NCI-H2196 (cell line): ENCODE data around the gene BTNL9.
"Not testable (repeated sequence)": the region's sequence is repeated elsewhere in the genome, so short reads cannot be mapped to it uniquely, and the experiment has no call there.

Experiments
- DNase-seq: peaks from one replicate; lab custom pipeline; 2025; ENCODE audit not compliant: unreplicated experiment; lab: John Stamatoyannopoulos, UW

BTNL9 gene

DNA sequence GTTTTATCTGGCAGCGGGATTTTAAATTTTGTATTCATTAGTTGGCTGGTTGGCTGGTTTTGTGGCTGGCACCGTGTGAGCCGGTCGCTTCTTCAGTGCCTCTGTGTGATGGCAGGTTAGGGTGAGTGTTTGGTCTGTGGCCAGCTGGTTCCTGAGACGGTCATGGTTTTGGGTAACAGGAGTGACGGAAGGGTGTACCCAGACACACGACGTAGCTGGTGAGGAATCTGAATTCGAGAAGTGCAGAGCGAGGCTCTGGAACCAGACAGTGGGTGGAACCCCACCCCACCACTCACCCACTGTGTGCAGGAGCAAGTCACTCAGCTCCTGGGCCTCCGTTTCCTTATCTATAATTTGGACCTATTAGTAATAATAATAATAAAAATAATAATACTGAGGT lies 2.7 kb downstream of the BTNL9 start:
- no peak for DNase-seq

DNA sequence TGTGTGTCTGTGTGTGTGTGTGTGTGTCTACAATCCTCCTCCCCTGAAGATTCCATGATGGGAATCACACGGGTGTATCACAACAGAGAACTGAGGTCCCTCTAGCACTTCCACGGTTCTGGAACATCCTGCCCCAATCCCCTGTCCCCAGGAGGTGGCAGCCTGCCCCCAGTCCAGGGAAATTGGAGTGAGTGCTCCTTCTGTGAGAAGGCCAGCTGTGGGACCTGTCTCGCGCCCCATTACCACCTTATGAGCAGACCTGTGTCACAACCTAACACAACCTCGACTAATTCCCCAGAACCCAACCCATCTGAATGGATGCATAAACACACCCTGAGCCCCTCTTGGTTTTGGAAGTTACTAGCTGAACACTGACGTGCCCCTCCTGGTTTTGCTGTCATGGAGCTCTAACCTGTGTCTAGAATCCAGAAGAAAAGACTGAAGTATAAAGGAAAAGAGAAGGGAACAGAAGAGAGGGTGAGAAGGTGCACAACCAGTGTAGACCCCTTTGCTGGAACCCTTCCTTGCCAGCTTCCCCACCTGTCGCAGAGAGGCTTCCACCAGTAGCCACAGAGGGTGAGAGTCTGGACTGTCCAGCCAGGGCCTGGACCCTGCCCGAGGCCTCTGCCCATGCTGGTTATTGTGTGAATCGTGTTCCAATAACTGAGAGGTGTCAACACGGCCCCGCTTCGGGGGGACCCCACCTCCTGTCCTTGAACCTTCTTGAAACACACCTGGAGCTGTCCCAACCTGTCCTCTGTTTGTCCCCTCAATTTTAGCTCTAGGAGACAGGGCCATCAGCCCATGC lies 3.4 kb downstream of the BTNL9 start:
- DNase-seq: no peak

DNA sequence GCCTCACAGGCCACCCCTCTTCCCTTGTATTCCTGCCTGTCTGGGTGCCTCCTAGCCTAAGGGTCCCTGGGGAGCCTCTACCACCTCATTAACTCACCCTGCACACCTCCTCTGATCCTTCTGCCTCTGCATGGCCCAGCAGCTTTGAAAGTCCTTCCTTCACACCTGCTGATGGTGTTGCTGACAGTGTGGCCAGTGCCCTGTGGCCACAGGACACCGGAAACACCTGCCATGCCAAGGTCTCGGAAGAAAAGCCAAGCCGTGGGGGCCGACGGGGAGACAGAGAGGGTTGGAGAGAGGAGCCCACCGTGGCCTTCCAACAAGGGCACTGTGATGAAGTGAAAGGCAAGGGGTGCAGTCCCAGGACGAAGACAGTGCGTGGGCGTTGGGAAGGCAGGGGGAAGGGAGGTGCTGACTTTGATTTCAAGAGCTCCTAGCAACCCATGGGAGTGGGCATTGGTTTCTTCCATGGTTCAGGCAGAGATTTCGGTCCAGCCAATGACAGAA lies 4.1 kb downstream of the BTNL9 start:
- DNase-seq: no peak

DNA sequence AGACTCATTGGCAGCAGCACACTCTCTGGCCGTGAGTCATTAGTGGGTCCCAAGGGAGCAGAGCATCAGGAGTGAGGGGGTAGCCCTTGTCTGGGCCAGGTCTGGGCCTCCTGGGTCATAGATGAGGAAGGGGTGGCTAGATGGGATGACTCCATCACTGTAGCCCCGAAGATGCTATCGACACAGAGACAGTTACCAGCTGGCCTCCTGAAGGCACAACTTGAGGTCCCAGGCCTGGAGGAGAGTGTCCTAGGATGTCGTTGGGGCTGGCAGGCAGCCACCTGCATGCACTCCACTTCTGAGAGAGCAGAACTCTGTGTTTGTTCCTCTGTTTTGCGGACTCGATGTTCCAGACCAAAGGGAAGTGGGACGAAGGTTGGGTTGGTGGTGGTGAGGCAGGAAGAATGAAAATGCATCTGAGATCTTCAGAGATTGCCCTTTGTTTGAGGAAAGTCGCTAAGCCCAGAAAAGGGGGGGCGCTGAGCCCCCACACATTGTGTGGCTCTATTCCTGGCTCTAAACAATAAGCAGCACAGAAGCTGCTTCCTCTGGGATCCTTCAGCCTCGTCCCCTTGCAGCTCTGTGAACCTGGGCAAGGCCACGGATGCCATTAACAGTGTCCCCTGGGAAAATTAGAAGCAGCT lies 4.7 kb downstream of the BTNL9 start:
- no peak for DNase-seq

DNA sequence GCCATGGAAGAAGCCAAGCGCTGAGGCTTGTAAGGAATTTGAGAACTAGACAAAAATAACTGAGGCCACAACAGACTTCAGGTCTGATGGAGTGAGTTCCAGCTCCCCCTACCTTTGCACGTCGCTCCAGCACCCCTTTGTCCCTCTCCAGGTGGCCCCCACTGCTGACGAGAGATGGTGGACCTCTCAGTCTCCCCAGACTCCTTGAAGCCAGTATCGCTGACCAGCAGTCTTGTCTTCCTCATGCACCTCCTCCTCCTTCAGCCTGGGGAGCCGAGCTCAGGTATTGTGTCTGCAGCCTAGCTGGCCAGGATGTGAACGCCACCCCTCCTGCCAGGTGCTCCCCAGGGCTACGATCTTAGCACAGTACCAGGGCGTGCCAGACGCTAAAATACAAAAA lies 5.2 kb downstream of the BTNL9 start:
- DNase-seq: no peak

DNA sequence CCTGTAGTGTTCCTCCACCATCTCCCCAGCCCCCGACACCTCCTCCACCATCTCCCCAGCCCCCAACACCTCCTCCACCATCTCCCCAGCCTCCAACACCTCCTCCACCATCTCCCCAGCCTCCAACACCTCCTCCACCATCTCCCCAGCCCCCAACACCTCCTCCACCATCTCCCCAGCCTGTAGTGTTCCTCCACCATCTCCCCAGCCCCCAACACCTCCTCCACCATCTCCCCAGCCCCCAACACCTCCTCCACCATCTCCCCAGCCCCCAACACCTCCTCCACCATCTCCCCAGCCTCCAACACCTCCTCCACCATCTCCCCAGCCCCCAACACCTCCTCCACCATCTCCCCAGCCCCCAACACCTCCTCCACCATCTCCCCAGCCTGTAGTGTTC lies 5.8 kb downstream of the BTNL9 start:
- not testable (repeated sequence) for DNase-seq

DNA sequence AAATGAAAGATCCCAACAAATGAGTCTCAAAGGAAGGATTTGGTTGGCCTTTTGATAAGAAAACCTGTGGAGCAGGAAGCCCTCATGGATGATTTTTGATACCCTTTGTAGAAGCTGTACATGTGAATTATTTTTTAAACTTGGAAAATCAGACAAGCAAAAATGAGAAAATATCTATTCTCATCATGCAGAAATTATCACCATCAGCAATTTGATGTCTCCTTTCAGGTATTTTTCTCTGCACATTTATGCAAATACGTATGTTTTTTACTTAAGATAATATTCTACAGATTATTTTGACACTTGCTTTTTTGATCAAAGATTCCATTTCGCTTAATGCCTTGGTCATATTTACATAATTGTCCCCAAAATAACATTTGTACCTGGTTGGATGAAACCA lies 7.2 kb downstream of the BTNL9 start:
- DNase-seq: no peak

DNA sequence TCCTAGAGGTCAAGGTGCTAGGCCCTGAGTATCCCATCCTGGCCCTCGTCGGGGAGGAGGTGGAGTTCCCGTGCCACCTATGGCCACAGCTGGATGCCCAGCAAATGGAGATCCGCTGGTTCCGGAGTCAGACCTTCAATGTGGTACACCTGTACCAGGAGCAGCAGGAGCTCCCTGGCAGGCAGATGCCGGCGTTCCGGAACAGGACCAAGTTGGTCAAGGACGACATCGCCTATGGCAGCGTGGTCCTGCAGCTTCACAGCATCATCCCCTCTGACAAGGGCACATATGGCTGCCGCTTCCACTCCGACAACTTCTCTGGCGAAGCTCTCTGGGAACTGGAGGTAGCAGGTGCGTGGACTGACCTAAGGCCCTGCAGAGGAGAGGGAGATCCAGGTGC lies 7.9 kb downstream of the BTNL9 start:
- DNase-seq: no peak

DNA sequence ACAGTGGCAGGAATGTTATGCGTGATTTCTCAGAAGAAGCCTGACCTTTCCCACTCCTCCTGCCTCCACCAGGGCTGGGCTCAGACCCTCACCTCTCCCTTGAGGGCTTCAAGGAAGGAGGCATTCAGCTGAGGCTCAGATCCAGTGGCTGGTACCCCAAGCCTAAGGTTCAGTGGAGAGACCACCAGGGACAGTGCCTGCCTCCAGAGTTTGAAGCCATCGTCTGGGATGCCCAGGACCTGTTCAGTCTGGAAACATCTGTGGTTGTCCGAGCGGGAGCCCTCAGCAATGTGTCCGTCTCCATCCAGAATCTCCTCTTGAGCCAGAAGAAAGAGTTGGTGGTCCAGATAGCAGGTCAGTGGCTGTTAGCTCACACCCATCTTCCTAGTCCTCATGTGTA lies 9.9 kb downstream of the BTNL9 start:
- DNase-seq: no peak

DNA sequence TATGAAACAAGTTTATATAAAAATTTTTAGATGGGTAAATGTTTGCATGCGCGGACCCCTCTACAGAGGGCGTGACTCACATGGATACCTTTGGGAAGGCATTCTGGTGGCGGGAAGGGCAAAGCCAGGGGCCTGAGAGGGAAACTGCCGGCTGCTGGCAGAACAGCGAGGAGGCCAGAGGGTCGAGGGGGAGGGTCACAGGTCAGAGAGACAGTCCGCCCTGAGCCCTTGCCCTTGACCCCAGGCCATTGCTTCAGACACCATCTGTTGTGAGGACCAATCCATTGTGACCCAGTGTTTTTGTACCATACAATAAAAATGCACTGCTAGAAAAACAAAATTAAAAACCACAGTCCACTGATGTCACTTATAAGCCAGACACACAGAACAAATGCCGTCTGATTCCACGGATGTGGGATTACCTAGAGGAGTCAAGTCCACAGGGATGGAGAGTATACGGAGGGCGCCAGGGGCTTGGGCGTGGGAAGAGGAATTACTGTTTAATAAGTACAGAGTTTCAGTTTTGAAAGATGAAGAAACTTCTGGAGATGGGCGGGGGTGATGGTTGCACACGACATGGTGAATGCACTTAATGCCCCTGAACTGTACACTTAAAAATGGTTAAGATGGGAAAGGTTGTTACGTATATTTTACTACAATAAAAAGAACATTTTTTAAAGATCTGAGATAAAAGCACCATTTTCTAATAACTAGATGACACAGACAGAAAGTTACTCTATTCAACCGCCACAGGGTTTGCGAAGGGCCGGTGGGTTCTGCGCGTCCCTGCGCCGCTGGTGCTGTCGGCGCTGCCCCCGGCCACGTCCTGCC lies 12.0 kb downstream of the BTNL9 start:
- no peak for DNase-seq

DNA sequence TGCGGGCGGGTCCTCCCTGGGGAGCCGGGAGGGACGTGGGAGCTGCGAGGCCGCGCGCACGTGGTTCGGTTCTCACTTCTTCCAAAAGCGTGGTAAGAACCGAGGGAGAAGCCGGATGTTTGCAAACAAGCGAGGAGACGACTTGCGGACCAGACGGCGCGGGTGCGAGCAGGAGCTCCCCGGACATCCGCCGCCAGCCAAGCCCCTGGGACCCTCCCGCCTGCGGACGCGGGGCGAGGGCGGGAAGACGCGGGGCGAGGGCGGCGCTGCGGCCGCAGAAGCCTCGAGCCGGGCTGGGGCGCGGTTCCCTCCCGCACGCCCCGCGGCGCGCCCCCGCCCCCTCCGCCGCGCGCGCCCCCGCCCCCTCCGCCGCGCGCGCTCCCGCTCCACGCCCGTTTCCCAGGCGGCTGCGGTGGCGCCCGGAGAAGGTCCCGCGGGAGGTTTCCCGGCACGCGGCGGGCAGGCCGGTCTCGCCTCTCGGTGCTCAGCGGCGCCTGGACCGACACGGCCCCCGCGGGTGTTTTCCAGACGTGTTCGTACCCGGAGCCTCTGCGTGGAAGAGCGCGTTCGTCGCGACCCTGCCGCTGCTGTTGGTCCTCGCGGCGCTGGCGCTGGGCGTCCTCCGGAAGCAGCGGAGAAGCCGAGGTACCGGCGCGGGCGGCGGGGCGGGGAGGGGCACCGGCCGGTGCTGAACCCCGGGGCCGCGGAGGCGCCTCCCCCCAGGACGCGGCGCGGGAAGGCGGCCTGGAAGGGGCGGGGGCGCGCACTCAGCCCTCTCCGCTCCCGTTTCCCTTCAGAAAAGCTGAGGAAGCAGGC lies 12.8 kb downstream of the BTNL9 start:
- no peak for DNase-seq

DNA sequence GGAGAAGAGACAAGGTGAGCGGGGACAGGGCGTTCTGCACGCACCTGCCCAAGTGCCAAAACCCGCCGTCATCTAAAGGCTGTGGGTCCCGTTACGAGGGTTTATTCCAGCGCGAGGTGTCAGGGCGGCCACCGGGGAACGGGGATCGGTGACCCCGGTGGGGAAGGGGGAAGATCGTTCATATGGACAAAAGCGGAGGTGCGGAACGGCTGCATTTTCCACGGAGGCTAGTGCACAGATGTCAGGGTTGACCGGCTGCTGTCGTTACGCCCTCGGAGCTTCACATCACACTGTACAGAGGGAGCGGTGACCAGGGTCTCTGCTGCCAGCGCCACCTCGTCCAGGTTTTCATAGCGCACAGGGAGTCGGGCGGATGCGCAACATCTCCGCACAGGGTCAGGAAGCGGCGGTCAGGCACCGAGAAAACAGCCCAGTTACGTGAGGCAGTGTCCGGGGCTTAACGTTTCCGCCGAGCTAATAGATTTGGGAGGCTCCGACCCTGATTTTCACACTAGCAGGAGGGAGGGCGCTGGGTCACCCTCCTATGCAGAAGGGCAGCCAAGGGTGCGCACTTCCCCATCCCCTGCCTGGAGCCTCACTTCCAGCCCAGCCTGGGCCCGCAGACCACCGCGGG lies 13.5 kb downstream of the BTNL9 start:
- DNase-seq: no peak

DNA sequence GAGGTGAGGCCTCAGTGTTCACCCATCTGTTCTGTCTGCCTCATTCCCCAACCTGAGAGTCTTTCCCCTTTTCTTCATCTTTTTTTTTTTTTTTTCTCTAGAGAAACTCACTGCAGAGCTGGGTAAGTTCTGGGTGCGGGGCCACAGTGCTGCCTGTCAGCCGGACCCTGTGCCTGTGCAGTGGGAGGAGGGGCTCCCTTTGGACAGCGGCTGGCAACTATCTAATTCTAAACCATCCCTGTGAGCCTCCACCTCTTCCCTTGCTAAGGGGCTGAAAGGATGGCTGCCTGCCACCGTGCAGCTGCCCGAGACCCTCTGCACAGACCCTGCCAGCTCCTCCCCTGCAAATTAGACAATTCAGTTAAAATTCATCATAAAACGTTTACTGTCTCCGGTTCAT lies 14.1 kb downstream of the BTNL9 start:
- DNase-seq: no peak

DNA sequence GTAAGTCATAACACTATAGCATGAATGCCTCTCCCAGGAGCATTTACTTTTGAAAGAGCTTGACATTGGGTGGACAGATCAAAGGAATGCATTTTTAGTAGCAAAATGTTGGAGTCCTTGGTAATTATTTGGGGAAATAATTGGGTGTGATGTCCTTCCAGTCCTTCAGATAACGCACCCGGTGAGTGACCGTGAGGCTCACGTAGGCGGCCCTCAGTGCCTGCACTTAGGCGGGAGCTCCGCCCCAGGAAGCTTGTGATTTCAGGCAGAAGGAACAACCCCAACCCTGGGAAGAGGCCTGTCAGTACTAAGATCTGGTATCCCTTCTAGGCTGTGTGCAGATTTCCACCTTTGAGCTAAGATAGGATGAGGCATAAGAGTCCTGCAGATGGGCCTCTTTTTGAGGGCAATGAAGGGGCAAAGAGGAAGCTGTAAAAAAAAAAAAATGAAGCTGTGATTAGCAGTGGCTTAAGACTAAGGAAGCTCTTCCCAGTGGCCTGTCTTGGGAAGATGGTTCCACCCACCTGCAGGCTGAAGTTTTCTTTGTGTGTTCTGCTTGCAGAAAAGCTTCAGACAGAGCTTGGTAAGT lies 14.9 kb downstream of the BTNL9 start:
- DNase-seq: no peak

DNA sequence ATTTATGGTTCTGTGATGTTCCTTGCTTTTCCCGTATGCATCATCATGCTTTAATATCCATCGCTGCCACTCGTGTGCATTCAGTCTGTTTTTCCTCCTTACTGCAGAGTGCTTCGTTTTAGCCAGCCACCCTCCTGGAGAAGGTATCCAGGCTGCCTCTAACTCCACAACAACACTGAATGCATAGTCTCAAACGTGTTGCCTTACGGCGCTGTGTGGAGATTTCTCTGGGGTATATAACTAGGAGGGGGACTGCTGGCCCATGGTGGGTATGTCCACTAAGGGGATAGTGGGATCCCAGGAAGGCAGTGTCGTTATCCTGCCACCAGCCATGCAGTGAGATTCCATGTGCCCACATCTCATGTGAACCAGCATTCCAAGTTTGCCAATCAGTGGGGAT lies 16.4 kb downstream of the BTNL9 start:
- no peak for DNase-seq

DNA sequence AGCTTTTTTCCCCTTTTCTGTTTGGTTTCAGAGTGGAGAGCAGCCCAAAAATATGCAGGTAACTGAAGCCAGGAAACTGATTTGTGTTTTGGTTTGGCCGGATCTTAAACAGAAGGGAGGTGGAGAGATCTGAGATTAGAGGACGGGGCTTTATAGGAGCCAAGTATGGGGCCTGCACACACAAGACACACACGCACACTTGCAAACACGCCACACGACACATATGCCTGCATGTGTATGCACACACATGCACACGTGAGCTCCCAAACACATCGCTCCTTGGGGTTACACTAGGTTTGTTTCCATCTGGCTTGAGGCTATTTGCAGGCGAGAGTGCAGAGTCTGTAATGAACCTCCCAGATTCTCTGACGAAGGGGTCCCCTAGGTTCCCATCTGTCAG lies 18.3 kb downstream of the BTNL9 start:
- no peak for DNase-seq

DNA sequence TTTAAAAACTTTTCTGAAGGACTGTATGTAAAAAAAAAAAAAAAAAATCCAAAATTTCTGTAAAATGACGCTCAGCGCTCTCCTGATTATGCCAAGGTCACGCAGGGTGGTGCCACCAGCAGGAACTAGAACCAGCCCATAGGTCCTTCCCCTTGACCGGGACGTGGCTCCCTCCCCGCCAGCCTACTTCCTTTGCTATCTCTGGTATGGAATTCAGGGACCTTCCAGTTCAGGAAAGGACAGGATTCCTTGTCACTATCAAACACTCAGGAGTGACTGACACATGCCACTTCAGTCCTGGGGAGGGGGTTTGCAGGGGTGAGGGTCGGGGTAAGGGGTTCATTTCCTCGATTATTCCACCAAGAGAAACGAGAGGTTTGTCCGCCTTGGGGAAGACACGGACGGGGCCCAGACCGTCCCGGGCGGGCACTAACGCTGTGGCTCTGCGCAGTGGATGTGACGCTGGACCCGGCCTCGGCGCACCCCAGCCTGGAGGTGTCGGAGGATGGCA lies 18.8 kb downstream of the BTNL9 start:
- DNase-seq: no peak

DNA sequence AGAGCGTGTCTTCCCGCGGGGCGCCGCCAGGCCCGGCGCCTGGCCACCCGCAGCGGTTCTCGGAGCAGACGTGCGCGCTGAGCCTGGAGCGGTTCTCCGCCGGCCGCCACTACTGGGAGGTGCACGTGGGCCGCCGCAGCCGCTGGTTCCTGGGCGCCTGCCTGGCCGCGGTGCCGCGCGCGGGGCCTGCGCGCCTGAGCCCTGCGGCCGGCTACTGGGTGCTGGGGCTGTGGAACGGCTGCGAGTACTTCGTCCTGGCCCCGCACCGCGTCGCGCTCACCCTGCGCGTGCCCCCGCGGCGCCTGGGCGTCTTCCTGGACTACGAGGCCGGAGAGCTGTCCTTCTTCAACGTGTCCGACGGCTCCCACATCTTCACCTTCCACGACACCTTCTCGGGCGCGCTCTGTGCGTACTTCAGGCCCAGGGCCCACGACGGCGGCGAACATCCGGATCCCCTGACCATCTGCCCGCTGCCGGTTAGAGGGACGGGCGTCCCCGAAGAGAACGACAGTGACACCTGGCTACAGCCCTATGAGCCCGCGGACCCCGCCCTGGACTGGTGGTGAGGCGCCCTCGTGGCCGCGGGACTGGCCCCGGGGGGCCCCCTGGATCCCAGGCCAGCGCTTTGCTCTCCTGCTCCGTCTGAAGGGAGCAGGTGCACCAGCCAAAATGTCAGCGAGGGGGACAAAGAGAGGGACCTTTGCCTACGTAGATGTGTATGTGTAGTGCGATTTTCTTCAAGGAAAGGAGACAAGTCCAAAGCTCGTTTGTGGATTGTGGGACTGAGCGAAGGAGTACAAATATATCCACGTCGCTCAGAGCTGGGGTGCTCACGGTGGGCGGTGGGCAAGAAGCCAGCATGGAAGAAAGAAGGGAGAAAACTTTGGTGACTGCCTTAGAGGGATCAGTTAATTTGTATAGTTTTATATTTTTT lies 19.5 kb downstream of the BTNL9 start:
- DNase-seq: no peak

DNA sequence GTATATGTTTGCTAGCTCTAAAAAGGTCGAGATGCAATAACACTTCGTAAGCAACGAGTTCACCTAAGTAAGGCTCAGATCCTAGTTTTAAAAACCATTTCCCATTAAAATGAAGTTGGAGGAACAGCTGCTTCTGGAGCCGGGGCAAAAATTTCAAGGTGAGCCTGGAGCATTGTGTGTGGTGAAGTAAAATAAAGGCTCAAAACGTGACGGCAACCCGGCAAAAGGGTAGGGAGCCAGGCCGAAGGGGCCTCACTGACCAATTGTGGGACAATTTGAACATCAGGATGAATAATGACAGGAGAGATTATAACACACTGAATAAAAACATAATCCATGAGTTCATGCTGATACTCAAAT lies 20.1 kb downstream of the BTNL9 start:
- no peak for DNase-seq
